GM21367 (cell line): Measurements from ENCODE around the gene POR.

ENCODE experiments used
- ATAC-seq: cut with Tn5 transposase; IDR thresholded peaks from one replicate; pipeline ENCODE4 v1.9.1; 2021; ENCODE audit not compliant: unreplicated experiment

Gene POR

DNA sequence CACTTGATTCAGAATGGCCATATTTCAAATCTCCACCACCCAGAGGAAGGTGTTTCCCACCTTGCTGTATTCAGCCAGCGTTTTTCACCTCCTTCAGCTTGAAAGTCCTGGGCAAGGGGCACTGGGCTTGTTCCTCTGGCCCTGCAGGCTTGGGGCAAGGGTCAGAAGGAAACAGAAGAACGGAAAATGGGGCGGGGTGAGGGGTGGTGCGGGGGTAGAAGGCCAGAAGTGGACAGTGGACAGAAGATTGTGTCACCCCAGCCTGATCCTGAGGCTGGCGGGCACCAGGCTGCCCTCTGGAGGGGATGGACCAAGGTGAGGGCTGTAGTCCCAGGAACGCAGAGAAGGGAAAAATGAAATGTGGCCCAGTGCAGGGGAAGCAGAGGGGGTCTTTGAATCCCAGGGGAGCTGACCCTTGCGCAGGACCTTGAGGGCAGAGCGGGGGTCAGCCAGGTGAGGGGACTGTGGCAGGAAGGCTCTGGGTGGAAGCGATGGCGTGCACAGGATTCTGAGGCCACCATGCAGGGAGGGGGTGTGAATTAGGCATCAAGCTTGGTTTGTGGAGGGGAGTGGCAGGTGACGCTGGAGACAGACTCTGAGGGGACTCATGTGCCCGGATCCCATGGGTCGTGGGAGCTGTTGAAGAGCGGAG lies 56.5 kb downstream of the POR start:
- no peak for ATAC-seq

DNA sequence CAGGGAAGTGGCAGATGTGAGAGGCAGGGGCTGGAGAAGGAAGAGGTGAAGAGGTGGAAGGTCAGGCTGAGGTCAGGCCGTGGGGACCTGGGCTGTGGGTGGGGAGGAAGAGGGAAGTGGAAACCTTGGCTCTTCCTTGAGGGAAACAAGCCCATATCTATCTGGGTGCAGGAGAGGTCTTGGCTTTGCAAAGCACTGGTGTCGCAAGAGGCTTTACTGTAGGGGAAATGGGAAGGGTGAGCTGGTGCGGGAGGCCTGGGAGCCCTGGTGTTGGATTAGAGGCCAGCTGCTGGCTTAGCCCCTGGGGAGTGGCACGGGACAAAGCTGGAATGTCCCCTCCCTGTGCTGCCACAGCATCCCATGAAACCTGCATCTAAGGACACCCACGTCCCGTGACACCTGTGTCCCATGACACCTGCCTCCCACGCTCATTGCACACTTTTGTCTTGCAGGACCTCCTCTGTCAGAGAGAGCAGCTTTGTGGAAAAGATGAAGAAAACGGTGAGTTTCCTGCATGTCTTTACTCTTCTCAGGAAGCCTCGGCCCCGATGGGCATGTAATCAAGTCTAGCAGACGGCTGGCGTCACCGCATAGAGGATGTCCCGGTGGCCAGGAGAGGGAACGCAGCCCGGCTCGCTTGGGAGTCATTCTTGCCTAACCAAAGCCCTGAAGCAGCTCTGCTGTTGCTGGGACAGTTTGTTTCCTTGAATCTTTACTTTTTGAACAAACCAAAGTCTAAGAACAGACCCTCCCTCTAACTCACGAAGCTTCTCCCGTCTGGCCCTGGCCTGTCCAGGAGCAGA lies 57.2 kb downstream of the POR start:
- ATAC-seq: no peak

DNA sequence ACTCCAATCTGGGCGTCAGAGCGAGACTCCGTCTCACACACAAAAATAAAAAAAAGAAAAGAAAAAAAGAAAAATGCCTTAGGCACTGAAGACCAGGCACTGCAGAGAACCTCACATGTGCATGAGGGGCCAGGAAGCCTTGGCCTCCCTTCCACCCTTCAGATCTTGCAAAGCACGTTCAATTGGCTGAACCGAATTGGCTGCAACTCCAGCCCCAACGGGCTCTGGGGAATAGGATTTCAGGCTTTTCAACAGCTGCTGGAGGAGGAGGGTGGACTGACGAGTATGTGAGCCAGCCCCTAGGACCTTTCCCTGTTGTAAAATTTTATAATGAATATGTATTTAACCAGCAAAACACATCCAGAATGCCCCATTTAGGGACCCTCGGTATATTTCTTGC lies 62.8 kb downstream of the POR start:
- no peak for ATAC-seq

DNA sequence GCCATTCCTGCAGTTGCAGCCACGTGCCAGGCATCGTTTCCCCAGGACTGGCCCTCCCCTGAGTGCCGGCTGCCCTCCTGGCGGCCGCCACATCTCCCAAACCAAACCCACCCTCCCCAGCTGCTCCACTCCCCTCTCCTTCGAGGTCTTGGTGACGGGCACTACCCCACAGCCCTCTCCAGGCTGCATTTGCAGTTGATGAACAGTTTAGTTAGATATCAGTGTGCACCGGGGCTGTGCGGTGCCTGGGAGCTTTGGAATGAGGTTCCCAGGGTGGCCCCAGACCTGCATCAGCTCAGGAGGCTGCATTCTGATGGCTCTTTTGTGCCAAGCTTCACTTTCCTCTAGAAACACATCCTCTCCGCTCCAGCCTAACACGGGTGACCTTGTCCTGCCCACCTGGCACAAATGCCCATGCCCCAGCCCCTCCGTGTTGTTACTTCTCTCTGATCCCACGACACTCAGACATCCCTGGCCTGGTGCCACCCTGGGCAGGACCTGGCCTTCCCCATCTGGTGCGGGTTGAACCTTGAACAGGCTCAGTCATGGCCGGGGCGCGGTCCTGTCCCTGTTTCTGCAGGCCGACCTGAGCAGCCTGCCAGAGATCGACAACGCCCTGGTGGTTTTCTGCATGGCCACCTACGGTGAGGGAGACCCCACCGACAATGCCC lies 64.9 kb downstream of the POR start:
- ATAC-seq: no peak

DNA sequence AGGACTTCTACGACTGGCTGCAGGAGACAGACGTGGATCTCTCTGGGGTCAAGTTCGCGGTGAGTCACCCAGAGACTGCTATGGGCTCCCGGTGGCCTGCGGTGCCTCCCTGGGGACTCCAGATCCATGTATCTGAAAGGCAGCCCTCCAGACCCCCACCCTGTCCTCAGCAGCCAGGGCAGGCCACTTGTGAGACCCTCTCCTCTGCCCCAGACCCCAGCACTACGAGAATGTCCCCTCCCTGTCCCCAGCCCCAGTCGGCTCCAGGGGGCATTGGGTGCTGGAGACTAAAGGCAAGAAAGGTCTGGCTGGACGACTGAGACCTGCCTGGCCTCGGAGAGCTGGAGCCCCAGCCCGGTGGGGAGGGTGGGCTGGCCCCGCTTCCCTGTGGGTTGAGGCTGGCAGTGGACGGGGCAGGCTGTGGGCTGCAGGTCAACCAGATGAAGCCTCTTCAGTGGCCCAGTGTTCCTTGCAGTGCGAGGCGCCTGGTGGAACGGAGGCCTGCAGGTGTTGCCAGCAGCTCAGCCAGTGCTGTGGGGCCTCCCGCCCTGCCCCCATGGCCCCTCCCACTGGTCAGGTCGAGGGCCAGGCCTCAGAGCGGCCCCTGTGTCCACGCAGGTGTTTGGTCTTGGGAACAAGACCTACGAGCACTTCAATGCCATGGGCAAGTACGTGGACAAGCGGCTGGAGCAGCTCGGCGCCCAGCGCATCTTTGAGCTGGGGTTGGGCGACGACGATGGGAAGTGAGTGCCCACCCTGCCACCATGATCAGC lies 65.7 kb downstream of the POR start:
- ATAC-seq: no peak

DNA sequence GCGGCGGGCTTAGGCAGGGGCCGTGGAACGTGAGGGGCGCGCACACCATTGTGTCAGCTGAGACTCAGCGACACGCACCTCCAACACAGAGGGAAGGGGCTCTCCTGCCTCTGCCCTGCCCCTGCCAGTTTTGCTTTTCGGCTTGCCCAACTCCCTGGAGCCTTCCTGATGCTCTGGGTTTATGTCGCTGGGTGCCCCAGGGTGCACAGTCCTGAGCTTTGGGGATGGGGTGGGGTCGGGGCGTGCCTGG lies 66.2 kb downstream of the POR start:
- ATAC-seq: no peak

DNA sequence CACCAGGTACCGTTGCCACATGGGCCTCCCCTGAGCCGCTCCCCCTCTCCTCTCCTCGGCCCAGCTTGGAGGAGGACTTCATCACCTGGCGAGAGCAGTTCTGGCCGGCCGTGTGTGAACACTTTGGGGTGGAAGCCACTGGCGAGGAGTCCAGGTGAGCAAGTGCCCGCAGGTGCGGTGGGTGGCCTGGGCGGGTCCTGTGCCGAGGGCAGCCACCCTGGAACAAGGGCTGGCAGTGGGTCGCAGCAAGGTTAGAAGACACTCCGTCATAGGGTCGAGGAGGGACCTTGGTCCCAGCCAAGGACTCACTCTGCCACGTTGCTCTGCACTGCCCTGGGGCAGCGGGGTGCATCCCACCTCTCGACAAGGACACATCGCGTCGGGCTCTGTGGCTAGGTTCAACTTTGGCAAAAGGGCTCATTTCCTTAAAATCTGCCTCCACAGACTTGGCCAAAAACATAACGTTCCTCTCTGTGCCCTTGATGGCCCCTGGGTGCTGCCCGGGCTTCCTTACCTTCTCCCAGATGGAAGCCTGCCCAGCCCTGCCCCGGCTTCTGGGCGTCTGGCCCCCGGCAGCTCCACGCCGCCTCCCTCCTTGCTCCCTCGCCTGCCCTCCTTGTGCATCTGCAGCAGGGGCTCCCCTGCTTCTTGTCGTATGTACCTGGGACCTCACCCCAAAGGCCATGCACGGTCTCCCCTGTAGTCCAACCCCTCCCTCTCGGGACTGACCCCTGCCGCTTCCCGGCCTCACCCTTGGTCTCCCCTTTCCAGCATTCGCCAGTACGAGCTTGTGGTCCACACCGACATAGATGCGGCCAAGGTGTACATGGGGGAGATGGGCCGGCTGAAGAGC lies 66.7 kb downstream of the POR start:
- ATAC-seq: no peak

DNA sequence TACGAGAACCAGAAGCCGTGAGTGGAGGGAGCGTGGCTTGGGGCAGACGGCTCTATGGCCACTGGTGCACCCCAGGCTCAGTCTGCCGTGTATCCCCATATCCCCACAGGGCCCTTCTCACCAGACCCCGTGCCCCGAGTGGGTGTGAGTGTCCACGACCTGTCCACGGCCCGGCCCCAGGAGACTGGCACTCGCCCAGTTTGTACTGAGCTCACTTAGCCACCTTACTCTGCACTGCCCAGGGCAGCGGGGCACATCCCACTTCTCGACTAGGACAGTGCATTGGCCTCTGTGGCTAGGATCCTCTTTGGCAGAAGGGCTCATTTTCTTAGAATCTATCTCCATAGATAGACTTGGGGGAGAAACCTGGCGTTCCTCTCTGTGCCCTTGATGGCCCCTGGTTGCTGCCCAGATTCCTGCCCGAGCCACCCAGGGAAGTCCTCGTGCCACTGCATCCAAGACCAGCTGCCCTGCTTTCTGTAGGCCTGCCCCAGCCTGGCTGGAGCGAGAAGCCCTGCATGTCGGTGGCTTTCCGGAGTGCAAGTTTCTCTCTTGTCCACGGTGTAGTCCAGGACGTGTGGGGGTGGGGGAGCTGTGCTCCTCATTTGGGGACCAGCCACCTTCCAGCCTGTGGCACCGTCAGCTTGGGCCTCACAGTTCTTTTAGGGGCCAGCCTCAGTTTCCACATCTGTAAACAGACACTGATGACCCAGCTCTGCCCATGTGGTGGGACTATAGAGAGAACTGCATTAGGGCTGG lies 67.5 kb downstream of the POR start:
- ATAC-seq: no peak

DNA sequence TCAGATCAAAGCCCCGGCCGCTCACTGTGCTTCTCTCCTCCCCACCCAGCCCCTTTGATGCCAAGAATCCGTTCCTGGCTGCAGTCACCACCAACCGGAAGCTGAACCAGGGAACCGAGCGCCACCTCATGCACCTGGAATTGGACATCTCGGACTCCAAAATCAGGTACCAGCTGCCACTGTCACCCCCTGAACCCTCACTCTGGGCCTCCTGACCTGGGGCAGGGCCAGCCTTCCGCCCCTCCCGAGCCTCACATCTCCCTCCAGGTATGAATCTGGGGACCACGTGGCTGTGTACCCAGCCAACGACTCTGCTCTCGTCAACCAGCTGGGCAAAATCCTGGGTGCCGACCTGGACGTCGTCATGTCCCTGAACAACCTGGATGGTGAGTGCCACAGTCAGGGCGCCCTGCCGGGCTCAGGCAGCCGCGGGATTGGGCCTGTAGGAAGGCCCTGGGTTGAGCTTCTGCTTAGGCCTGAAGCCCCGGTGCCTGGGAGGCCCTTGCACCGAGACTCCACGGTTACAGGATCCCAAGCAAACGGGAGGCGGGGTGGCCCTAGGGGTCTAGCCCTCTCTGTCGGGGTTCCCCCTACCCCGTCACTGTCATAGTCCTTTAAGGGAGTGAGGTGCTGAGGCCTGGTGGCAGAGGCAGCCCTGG lies 68.6 kb downstream of the POR start:
- ATAC-seq: no peak

DNA sequence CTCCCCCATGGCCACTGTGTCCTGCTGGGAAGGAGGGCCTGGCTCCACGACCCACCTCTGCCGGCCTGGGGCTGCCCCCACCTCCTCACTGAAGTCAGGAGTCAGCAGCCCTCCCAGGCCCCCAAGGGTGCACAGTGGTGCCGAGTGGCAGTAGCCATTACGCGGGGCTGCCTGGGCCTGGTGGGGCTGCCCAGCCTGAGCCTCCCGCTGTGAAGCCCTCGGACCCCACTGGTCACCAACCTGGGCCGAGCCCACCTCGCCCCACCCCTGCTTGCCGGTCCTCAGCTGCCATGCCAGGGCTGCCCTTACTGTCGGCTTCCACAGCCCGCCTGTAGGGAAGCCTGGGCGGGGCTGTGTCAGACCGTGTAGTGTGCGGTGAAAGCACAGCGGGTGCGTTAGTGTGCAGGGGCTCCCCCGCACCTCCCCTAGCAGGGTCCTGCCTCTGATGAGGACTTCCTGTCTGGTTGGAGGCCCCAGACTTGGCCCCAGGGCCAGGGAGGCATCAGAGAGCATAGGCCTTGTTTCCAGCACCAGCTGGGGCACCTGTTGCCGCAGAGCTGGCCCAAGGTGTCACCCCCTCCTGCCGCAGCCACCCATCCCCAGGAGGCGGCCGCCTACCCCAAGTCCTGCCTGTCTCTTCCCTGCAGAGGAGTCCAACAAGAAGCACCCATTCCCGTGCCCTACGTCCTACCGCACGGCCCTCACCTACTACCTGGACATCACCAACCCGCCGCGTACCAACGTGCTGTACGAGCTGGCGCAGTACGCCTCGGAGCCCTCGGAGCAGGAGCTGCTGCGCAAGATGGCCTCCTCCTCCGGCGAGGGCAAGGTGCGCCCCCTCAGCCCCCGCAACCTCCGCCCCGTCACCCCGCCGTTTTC lies 69.4 kb downstream of the POR start:
- ATAC-seq: no peak

DNA sequence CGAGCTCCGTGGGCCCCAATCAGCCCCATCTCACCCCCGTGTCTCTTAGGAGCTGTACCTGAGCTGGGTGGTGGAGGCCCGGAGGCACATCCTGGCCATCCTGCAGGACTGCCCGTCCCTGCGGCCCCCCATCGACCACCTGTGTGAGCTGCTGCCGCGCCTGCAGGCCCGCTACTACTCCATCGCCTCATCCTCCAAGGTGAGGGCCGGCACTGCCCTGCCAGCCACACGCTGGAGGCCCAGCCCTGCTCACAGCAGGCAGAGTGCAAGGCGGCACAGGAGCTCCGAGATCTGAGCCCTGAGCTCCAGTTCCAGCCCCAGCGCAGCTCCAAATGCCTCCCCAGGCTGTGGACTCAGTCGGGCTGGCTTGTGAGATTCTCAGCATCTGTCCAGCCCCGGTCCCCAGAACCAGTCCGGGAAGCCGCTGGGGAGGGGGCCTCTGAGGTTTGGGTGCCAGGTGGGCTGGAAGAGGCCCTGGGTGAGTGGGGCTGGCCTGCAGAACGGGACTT lies 70.1 kb downstream of the POR start:
- no peak for ATAC-seq

DNA sequence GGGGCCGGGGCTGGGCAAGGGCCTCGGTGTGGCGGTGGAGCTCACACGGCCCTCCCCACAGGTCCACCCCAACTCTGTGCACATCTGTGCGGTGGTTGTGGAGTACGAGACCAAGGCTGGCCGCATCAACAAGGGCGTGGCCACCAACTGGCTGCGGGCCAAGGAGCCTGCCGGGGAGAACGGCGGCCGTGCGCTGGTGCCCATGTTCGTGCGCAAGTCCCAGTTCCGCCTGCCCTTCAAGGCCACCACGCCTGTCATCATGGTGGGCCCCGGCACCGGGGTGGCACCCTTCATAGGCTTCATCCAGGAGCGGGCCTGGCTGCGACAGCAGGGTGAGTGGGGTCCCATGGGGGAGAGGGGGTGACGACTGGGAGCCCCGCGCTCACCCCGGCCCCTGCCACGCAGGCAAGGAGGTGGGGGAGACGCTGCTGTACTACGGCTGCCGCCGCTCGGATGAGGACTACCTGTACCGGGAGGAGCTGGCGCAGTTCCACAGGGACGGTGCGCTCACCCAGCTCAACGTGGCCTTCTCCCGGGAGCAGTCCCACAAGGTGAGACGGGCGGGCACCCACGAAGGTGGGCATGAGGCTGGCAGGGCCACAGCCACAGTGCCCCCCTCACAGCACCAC lies 70.7 kb downstream of the POR start:
- ATAC-seq: no peak

DNA sequence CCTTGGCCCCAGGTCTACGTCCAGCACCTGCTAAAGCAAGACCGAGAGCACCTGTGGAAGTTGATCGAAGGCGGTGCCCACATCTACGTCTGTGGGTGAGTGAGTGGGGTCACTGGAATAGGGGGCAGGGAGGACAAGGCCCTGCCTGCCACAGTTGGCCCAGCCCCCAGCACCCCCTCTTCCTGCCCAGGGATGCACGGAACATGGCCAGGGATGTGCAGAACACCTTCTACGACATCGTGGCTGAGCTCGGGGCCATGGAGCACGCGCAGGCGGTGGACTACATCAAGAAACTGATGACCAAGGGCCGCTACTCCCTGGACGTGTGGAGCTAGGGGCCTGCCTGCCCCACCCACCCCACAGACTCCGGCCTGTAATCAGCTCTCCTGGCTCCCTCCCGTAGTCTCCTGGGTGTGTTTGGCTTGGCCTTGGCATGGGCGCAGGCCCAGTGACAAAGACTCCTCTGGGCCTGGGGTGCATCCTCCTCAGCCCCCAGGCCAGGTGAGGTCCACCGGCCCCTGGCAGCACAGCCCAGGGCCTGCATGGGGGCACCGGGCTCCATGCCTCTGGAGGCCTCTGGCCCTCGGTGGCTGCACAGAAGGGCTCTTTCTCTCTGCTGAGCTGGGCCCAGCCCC lies 71.3 kb downstream of the POR start:
- no peak for ATAC-seq

DNA sequence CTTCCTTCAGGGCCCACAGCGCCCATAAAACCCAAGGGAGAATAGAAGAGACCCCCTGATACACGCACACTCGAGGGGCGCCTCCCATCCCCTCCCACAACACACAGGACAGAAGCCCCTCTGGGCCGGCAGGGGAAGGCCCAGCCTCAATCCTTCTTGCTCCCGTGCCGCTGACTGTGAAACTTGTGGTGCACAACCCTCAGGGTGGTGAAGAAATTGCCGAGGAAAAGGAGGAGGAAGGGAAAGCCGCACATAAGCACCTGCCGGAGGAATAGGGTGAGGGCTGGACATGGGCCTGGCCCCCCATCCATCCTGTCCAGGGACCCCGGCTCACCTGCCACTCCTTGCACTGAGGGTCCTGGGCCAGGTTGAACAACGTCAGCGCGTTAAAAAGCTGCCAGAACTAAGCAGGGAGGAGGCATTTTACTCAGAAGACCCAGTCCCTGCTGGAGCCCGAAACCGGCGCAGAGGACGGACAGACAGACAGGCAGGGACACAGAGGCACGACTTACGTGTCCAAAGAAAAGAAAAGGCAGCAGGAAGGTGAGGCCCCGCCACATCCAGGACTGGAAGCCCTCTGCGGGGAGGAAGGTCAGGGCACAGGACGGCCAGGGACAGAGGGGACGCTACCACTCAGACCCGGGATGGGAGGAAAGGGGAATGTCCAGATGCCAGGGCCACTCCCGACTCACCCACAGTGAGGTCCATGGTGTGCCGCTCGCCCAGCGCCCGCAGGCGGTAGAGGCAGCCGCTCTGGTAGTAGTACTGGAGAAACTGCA lies 72.3 kb downstream of the POR start:
- ATAC-seq: no peak

DNA sequence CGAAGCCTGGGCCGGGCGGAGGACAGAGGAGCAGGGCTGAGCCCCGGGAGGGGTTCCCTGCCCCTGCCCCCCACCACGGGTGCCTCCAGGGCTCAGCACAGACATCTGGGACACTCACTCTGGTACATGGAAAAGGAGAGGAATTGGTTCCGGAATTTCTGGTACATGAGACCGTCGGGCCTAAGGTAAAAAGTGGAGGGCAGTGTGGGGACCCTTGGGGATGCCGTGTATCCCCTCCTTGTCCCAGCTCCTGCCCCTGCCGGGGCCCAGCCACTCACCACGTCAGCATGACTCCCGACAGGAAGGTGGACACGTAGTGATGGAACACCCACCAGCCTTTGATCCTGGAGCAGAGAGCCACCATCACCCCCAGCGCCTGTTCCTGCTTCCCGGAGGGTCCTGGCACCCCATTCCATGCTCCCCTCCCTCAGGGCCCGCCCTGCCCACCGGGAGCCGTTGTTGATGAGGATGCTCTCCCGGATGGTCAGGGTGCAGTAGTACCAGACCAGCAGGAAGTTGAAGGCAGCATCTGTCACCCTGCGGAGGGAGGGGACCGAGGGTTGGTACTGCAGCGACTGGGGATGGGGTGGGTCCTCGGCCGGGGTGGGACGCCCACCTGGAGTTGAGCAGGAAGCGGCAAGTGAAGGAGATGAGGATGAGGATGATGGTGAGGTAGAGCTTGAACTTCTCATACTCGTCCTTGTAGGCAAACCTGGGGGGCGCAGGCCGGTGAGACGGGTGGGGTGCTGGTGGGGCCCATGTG lies 73.0 kb downstream of the POR start:
- no peak for ATAC-seq
